ENCODE data around the gene TGIF2.
"Not testable (repeated sequence)": the region's sequence is repeated elsewhere in the genome, so short reads cannot be mapped to it uniquely, and the experiment has no call there.

TGIF2 gene

GRCh38 chr20:36632487-36633284 lies 59.3 kb downstream of the TGIF2 start:
- Mint-ChIP-seq H3K27me3 (no peaks in the 10 kb centered on the region), H3K27ac (peak overlapping the region; percentile 40), H3K9me3 (no peaks in the 10 kb centered on the region), H3K36me3 (ENCODE audit: low read depth) (peaks cover 45% of the 10 kb centered on the region), H3K4me1 (peaks cover 42% of the 10 kb centered on the region), H3K4me3 (no peak overlapping the region)
- ATAC-seq (no peak), DNase-seq (no peak)

- Mint-ChIP-seq H3K27ac (no peak overlapping the region), H3K36me3 (ENCODE audit: low read depth) (peaks cover 43% of the 10 kb centered on the region), H3K4me1 (peaks cover 38% of the 10 kb centered on the region), H3K27me3 (no peaks in the 10 kb centered on the region), H3K9me3 (no peaks in the 10 kb centered on the region), H3K4me3 (no peak overlapping the region)
- ATAC-seq = no peak
- no peak for DNase-seq
Measured at GRCh38 chr20:36633285-36633772, 59.9 kb downstream of the TGIF2 start.

DNA sequence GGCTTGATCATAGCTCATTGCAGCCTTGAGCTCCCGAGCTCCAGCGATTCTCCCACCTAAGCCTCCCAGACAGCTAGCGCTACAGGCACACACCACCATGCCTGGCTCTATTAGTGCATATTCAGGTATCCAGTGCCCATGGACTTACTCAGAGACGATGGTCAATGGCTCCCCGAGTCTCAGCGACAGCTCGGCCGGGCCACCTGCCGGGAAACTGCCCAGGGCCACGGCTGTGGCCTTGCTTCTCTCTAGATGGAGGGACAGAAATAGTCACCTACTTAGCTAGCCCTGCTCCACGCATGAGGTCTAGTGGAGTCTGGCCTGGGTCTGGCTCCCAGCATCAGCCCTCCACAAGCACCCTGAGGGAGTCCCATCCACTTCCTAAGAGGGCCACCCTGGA lies 60.9 kb downstream of the TGIF2 start:
- H3K27ac Mint-ChIP-seq = peak overlapping the region; percentile 71
- no peak overlapping the region for H3K4me3 Mint-ChIP-seq
- ATAC-seq (no peak), DNase-seq (no peak)
- peaks cover 47% of the 10 kb centered on the region for H3K36me3 Mint-ChIP-seq (ENCODE audit: low read depth)
- H3K9me3 Mint-ChIP-seq = no peaks in the 10 kb centered on the region
- peaks cover 29% of the 10 kb centered on the region for H3K4me1 Mint-ChIP-seq
- no peaks in the 10 kb centered on the region for H3K27me3 Mint-ChIP-seq

DNA sequence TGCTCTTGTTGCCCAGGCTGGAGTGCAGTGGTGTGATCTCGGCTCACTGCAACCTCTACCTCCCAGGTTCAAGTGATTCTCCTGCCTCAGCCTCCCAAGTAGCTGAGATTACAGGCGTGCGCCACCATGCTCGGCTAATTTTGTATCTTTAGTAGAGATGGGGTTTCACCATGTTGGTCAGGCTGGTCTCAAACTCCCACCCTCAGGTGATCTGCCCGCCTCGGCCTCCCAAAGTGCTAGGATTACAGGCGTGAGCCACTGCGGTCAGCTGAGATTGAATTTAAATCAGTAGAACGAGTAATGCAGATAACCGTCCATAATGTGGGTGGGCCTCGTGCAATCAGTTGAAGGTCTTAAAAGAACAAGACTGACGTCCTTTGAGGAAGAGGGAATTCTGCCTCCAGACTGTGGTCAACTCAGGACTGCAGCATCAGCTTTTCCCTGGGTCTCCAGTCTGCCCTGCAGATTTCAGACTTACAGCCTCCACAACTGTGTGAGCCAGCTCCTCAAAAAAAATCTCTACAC lies 65.5 kb downstream of the TGIF2 start:
- H3K36me3 Mint-ChIP-seq (ENCODE audit: low read depth) = peaks cover 44% of the 10 kb centered on the region

DNA sequence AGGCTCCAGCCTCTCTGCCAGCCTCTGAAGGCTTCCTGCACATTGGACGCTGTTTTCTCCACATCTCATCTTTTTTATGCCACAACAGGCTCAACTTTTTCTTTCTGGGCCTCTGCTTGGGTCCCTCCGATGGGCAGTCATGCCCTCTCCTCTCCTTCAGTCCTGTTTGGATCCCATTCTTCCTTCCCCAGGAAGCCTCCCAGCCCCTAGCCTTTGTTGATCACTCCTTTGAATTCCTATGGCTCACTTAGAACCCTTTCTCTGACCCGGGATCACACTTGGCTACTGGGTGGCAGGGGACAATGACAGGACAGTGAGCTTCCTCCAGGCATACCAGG lies 68.1 kb downstream of the TGIF2 start:
- Mint-ChIP-seq H3K4me1 (peaks cover 39% of the 10 kb centered on the region), H3K9me3 (no peaks in the 10 kb centered on the region), H3K36me3 (ENCODE audit: low read depth) (peaks cover 40% of the 10 kb centered on the region), H3K4me3 (no peak overlapping the region), H3K27ac (peak overlapping the region; percentile 99), H3K27me3 (no peaks in the 10 kb centered on the region)
- DNase-seq = no peak
- ATAC-seq = no peak

More for the DNA sequence above, 65.5 kb downstream of the TGIF2 start:
- not testable (repeated sequence) for ATAC-seq, H3K4me3 Mint-ChIP-seq, H3K27ac Mint-ChIP-seq, H3K9me3 Mint-ChIP-seq, H3K27me3 Mint-ChIP-seq, DNase-seq
- peaks cover 26% of the 10 kb centered on the region for H3K4me1 Mint-ChIP-seq

- H3K27me3 Mint-ChIP-seq = no peaks in the 10 kb centered on the region
- H3K27ac Mint-ChIP-seq = peak overlapping the region; percentile 99
- peaks cover 37% of the 10 kb centered on the region for H3K36me3 Mint-ChIP-seq (ENCODE audit: low read depth)
- DNase-seq (no peak), ATAC-seq (no peak)
- H3K4me1 Mint-ChIP-seq = peaks cover 43% of the 10 kb centered on the region
- peak overlapping the region; percentile 93 for H3K4me3 Mint-ChIP-seq
- H3K9me3 Mint-ChIP-seq = no peaks in the 10 kb centered on the region
Measured at GRCh38 chr20:36642136-36642535, 68.7 kb downstream of the TGIF2 start.

Measured in activated naive CD8-positive, alpha-beta T cell treated with anti-CD3 and anti-CD28 coated beads, Interleukin-2, amount 50 U/mL, for 24 hours (primary cell).